Panc1 (cell line): ENCODE measurements around the gene SNX1.

Experiments used
- POLR2AphosphoS5 ChIP-seq: IDR thresholded peaks from 2 replicates; pipeline ENCODE4 v1.6.1; 2012; ENCODE audit warnings: mild to moderate bottlenecking, low read depth, low read length, moderate library complexity
- REST ChIP-seq, 2 experiments: IDR thresholded peaks; 2 replicates each; pipeline ENCODE4 v1.6.1; 2011 to 2012; ENCODE audit warnings: low read depth in 2 of 2, control low read depth in 1 of 2, low read length in 1 of 2, mild to moderate bottlenecking in 1 of 2, moderate library complexity in 1 of 2; ENCODE audit not compliant: insufficient read depth in 1 of 2
- TCF7L2 ChIP-seq: IDR thresholded peaks from 2 replicates; pipeline ENCODE4 v1.6.1; 2011; ENCODE audit warnings: mild to moderate bottlenecking, low read depth, low read length, inconsistent platforms
- TF ChIP-seq, protein P1 (sequence below): fragments of 450-650 bp; IDR thresholded peaks from 2 replicates; pipeline ENCODE4 v1.5.1; 2017; ENCODE audit warnings: mild to moderate bottlenecking

DNA sequence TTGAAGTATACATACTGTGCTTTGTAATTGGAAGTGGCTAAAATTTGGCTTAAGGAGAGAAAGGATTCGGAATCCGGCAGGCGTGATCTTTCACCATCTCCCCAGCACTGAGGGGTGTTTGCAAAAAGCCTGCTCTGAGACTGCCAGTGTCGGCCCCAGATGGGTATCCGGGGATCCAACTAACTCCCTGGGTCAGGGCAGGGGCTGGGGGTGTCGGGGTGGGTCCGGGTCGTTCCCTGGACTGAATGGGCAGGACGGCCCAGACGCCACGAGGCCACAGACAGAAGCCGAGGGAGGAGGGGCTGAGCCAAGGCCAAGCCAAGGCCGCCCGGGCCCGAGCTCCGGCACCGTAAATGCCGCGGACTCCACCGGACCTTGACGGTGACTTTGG lies 66.7 kb downstream of the SNX1 start:
- TF ChIP-seq, protein P1, sequence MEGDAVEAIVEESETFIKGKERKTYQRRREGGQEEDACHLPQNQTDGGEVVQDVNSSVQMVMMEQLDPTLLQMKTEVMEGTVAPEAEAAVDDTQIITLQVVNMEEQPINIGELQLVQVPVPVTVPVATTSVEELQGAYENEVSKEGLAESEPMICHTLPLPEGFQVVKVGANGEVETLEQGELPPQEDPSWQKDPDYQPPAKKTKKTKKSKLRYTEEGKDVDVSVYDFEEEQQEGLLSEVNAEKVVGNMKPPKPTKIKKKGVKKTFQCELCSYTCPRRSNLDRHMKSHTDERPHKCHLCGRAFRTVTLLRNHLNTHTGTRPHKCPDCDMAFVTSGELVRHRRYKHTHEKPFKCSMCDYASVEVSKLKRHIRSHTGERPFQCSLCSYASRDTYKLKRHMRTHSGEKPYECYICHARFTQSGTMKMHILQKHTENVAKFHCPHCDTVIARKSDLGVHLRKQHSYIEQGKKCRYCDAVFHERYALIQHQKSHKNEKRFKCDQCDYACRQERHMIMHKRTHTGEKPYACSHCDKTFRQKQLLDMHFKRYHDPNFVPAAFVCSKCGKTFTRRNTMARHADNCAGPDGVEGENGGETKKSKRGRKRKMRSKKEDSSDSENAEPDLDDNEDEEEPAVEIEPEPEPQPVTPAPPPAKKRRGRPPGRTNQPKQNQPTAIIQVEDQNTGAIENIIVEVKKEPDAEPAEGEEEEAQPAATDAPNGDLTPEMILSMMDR: no peak
- TF ChIP-seq POLR2AphosphoS5: no peak
- TF ChIP-seq REST (IDR thresholded peaks at IDR 0.05; ENCODE audit: insufficient read depth in 1 of 2, low read depth in 2 of 2, low read length in 1 of 2): no peak
- TF ChIP-seq TCF7L2: no peak
